Peyer's patch (tissue), 4 donors: Measurements from ENCODE around the gene DUSP9.

Source experiments
- POLR2A ChIP-seq, 2 donors: fragments of 450-650 bp; IDR thresholded peaks; one replicate each; pipeline ENCODE4 v1.5.1; 2017; ENCODE audit warnings: antibody characterized with exemption in 2 of 2, mild to moderate bottlenecking in 2 of 2, moderate library complexity in 2 of 2
- TF ChIP-seq, protein P1 (sequence below), 6 experiments: fragments of 450-650 bp in 4 of 6; fragments of 200-600 bp in 2 of 6; sonication (generic) in 1 of 6; IDR thresholded peaks; one replicate each; pipeline ENCODE4 v1.5.1; 2017 to 2019; ENCODE audit warnings: antibody characterized with exemption in 6 of 6, mild to moderate bottlenecking in 3 of 6, moderate library complexity in 1 of 6

DNA sequence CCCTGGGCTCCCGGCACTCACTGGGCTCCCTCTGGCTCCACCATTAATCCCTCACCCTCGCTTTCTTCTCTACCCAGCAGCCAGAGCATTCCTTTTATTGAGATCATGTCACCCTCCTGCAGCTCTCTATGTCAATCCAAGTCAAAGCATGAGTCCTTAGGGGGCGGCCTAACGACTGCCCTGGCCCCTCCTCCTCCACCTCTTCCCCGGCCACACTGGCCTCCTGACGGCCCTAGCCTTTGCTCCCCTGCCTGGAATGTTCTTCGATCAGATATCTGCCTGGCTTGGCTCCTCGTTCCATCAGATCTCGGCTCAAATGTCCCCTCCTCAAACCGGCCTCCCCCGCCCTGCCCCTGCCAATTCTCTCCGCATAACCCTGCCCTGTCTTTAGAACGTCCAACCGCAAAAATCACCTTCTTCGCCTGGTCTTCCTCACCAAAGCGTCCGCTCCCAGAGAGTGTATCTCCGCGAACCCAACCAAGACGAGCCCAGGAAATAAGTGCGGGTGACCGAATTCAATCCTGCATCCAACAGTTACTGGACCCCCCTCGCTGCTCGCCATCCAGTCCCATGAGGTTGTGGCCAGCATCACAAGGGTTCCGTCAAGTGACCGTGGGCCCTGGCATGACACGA lies 27.3 kb downstream of the DUSP9 start:
- no peak for TF ChIP-seq POLR2A (IDR thresholded peaks at IDR 0.05)
- TF ChIP-seq, protein P1, sequence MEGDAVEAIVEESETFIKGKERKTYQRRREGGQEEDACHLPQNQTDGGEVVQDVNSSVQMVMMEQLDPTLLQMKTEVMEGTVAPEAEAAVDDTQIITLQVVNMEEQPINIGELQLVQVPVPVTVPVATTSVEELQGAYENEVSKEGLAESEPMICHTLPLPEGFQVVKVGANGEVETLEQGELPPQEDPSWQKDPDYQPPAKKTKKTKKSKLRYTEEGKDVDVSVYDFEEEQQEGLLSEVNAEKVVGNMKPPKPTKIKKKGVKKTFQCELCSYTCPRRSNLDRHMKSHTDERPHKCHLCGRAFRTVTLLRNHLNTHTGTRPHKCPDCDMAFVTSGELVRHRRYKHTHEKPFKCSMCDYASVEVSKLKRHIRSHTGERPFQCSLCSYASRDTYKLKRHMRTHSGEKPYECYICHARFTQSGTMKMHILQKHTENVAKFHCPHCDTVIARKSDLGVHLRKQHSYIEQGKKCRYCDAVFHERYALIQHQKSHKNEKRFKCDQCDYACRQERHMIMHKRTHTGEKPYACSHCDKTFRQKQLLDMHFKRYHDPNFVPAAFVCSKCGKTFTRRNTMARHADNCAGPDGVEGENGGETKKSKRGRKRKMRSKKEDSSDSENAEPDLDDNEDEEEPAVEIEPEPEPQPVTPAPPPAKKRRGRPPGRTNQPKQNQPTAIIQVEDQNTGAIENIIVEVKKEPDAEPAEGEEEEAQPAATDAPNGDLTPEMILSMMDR (IDR thresholded peaks at IDR 0.05) = no peak
